Keratinocyte (primary cell): ENCODE results near the gene TMCO1. TPM values are rescaled to one million over a fixed set of nuclear protein-coding genes. Genes with fewer than 3 reads are reported as not detected.

ENCODE experiments used
- DNase-seq: peaks from one replicate; pipeline ENCODE4 v3.0.0-alpha.2; 2011; ENCODE audit warnings: low read depth, missing footprints, low spot score
- FAIRE-seq: peaks from 2 replicates; lab custom pipeline; 2011; peaks lifted over from hg19 to GRCh38; lab: Jason Lieb, UNC
- H2AFZ ChIP-seq: 2 replicates; pipeline ENCODE4 v1.6.0; 2012; ENCODE audit warnings: low read length, control low read depth, inconsistent platforms; ENCODE audit not compliant: control insufficient read depth
- H3K27ac ChIP-seq: 2 replicates; pipeline ENCODE4 v1.5.1; 2011; ENCODE audit warnings: low read length; ENCODE audit not compliant: control insufficient read depth, insufficient read depth
- H3K27me3 ChIP-seq: 3 replicates; pipeline ENCODE4 v1.6.0; 2011; ENCODE audit warnings: low read length; ENCODE audit not compliant: control insufficient read depth, insufficient read depth; ENCODE audit errors: extremely low read depth
- H3K36me3 ChIP-seq, 2 experiments: 2 replicates in 1 of 2; 3 replicates in 1 of 2; pipeline ENCODE4 v1.5.1; 2011; ENCODE audit warnings: low read length in 2 of 2, mild to moderate bottlenecking in 1 of 2; ENCODE audit not compliant: control insufficient read depth in 2 of 2, insufficient read depth in 2 of 2; ENCODE audit errors: extremely low read depth in 1 of 2
- H3K4me1 ChIP-seq: 3 replicates; pipeline ENCODE4 v1.5.1; 2011; ENCODE audit warnings: low read length; ENCODE audit not compliant: control insufficient read depth, insufficient read depth; ENCODE audit errors: extremely low read depth
- H3K4me2 ChIP-seq: 3 replicates; pipeline ENCODE4 v1.6.0; 2011; ENCODE audit warnings: low read depth, low read length; ENCODE audit not compliant: control insufficient read depth, insufficient read depth; ENCODE audit errors: extremely low read depth
- H3K4me3 ChIP-seq, 3 experiments: fragments of 200-600 bp in 1 of 3; sonication (generic) in 1 of 3; 2 replicates in 2 of 3; 3 replicates in 1 of 3; pipeline ENCODE4 v1.5.1; 2011 to 2016; ENCODE audit warnings: low read length in 3 of 3, mild to moderate bottlenecking in 3 of 3, control low read depth in 2 of 3, inconsistent platforms in 1 of 3, low read depth in 1 of 3, mixed read lengths in 1 of 3, mixed run types in 1 of 3, moderate library complexity in 1 of 3; ENCODE audit not compliant: control insufficient read depth in 2 of 3, insufficient read depth in 2 of 3; ENCODE audit errors: extremely low read depth in 1 of 3
- H3K79me2 ChIP-seq: 2 replicates; pipeline ENCODE4 v1.6.0; 2012; ENCODE audit warnings: low read length; ENCODE audit not compliant: control insufficient read depth, insufficient read depth
- H3K9ac ChIP-seq: 3 replicates; pipeline ENCODE4 v1.6.0; 2011; ENCODE audit warnings: low read length; ENCODE audit not compliant: control insufficient read depth, insufficient read depth; ENCODE audit errors: extremely low read depth
- H3K9me1 ChIP-seq: 3 replicates; pipeline ENCODE4 v1.6.0; 2011; ENCODE audit warnings: low read length; ENCODE audit not compliant: control insufficient read depth, insufficient read depth; ENCODE audit errors: extremely low read depth
- H3K9me3 ChIP-seq: 2 replicates; pipeline ENCODE4 v1.5.1; 2012; ENCODE audit warnings: low read depth, low read length; ENCODE audit not compliant: control insufficient read depth
- H4K20me1 ChIP-seq: 3 replicates; pipeline ENCODE4 v1.6.0; 2011; ENCODE audit warnings: low read length; ENCODE audit not compliant: control insufficient read depth, insufficient read depth; ENCODE audit errors: extremely low read depth
- CTCF ChIP-seq, 3 experiments: IDR thresholded peaks in 1 of 3; conservative IDR thresholded peaks in 1 of 3; optimal IDR thresholded peaks in 1 of 3; 2 replicates in 2 of 3; 3 replicates in 1 of 3; pipeline versions ENCODE3 to v1.5.1; 2011; ENCODE audit warnings: low read length in 3 of 3, mild to moderate bottlenecking in 3 of 3, moderate library complexity in 2 of 3, control low read depth in 1 of 3, inconsistent platforms in 1 of 3; ENCODE audit not compliant: insufficient read depth in 2 of 3; ENCODE audit errors: extremely low read depth in 1 of 3
- EZH2 ChIP-seq: IDR thresholded peaks from one replicate; pipeline ENCODE4 v1.6.1; 2012; ENCODE audit warnings: inconsistent platforms, mild to moderate bottlenecking, low read length, moderate library complexity
- dilution Hi-C: fragments of 300-500 bp; cut with MboI; formaldehyde crosslinking; loops from one replicate; pipeline ENCODE4 v1.7.0; 2020; ENCODE audit warnings: low sequenced_read_pairs; ENCODE audit not compliant: extremely low pct_ligation_motif_present
- polyA plus RNA-seq, 5 experiments: library from polyadenylated mRNA; depleted of rRNA in 3 of 5; stranded (reverse) in 3 of 5; stranded (forward) in 1 of 5; unstranded in 1 of 5; fragments of >200 nt; gene quantifications; 1 replicate in 1 of 5; 2 replicates in 3 of 5; 3 replicates in 1 of 5; pipeline versions ENCODE4 v1.2.1 to v1.2.3, GENCODE V29; 2011 to 2012; ENCODE audit warnings: missing spikeins in 2 of 5, low read depth in 1 of 5, low replicate concordance in 1 of 5

The TMCO1 gene
- polyA plus RNA-seq, 1 donor (not counting 4 experiments of a cell fraction or from before 2014, with no cell fraction given) = 172 TPM

GRCh38 chr1:165773324-165773965, 4.8 kb upstream of the TMCO1 start:
- Histone ChIP-seq H3K27ac (peak overlapping the region; percentile 52), H3K4me3 (no peak overlapping the region), H3K9me3 (no peaks in the 10 kb centered on the region), H2AFZ (no peak overlapping the region), H3K27me3 (no peaks in the 10 kb centered on the region), H3K4me2 (peak overlapping the region; percentile 59), H4K20me1 (no peaks in the 10 kb centered on the region), H3K9me1 (no peaks in the 10 kb centered on the region), H3K9ac (peak overlapping the region; percentile 35), H3K79me2 (peaks cover 13% of the 10 kb centered on the region), H3K4me1 (peaks cover 23% of the 10 kb centered on the region), H3K36me3 (peaks cover 0 to 5% of the 10 kb centered on the region in 2 experiments)
- DNase-seq (peak; percentile 65), FAIRE-seq (peak; percentile 75)
- dilution Hi-C loops = no loop called here
- TF ChIP-seq CTCF (optimal IDR thresholded peaks at IDR 0.05 in 1 of 3, IDR thresholded peaks at IDR 0.05 in 1 of 3, conservative IDR thresholded peaks at IDR 0.05 in 1 of 3; ENCODE audit: extremely low read depth in 1 of 3, insufficient read depth in 2 of 3, low read length in 3 of 3) (no peak), EZH2 (no peak)

- no peak for FAIRE-seq
- DNase-seq = no peak
- Histone ChIP-seq H3K27me3 (no peaks in the 10 kb centered on the region), H2AFZ (no peak overlapping the region), H3K79me2 (peaks cover 20% of the 10 kb centered on the region), H4K20me1 (no peaks in the 10 kb centered on the region), H3K4me2 (peak overlapping the region; percentile 59), H3K4me3 (peak overlapping the region in 1 of 3 experiments; percentile 34), H3K9me3 (no peaks in the 10 kb centered on the region), H3K9me1 (no peaks in the 10 kb centered on the region), H3K9ac (peak overlapping the region; percentile 35), H3K27ac (peak overlapping the region; percentile 52), H3K36me3 (peaks cover 0 to 5% of the 10 kb centered on the region in 2 experiments), H3K4me1 (peaks cover 28% of the 10 kb centered on the region)
- TF ChIP-seq EZH2 (no peak), CTCF (optimal IDR thresholded peaks at IDR 0.05 in 1 of 3, IDR thresholded peaks at IDR 0.05 in 1 of 3, conservative IDR thresholded peaks at IDR 0.05 in 1 of 3; ENCODE audit: extremely low read depth in 1 of 3, insufficient read depth in 2 of 3, low read length in 3 of 3) (no peak)
- dilution Hi-C loops = no loop called here
Measured at GRCh38 chr1:165772739-165773138, 4.1 kb upstream of the TMCO1 start.
